ENCODE measurements around the gene ATP6V1E1.
"Not testable (repeated sequence)": the region's sequence is repeated elsewhere in the genome, so short reads cannot be mapped to it uniquely, and the experiment has no call there.

Gene ATP6V1E1

DNA sequence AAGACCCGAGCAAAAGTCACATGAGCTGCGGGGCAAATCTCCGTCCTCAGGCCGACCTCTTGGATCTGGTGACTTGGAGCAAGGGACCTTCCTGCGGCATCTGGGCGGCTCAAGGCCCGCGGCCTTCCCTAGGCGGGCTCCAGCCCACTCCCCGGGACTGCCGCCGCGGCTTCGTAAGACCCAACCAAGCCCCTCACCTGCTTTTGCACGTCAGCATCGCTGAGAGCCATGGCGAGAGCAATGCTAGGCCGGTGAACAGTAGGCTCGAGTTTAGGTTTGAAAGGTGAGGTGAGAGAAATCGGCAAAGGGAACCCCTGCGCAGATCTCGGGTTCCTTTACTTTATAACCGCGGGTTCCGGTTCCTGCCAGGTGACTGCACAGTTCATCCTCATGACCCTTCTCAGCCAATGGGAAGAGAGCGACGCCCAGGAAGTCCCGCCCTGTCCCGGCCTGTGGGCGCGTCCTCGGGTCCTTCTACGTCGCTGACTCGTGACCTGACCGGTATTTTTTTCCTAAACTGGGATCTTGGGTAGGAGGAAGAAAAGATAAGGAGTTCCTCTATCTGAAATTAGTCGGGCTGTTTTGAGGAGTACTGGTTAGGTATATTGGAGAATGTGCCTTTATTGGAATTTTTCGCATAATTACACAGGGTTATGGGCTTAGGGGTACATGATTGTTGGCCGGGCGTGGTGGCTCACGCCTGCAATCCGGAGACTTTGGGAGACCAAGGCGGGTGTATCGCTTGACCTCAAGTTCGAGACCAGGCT is at the start of gene ATP6V1E1:
Gene ATP6V1E1 (minus strand): TSS at position 344 of the 767 bp plus-strand sequence. CDS start 114 bp downstream, at position 230.
- DNase-seq, result peak; percentile 91

DNA sequence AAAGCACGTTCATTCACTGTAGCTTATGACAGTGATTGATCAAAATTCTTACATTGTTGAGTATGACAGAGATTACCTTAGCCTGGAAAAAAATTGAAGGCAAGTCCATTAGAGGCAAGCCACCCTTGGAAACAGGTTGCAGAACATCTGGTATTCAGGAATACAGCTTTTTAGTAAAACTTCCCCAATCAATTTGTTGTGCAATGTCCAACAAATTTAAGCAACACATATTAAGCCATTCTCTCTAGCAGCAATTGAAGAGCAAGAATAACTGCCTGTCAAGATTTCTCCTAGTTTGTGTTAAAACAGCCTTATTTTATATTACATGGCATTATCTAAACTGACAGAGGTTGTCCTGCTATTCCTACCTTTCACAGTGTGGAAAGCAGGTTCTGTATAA is 47.0 kb upstream of the ATP6V1E1 start:
- no peak for DNase-seq

- DNase-seq, result no peak
Observed at GRCh38 chr22:17674152-17674551, 45.6 kb upstream of the ATP6V1E1 start.

DNA sequence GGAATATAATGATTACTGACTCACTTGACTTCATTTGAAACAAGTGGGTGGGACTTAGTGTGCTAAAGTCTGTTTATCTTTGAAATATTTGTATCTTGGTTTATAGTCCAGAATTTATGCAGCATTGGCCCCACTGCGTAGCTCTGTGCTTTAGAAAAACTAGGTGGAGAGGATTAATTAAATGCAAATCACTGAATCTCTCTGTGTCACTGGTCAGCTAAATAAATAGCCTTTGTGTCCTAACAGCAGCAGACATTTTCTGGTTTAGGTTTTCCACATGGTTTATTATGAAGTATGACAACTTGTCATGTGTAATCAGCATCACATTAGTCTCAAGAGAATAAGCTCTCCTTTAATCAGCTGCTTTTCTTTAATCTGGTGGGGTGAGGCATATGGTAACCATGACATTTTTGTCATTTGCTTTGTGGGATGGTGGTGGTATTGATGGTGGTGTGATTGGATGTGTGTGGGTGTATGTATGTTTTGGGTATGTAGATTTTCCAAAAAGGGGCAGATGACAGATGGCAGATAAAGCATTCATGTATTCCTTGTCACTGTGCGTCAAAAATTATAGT is 44.0 kb upstream of the ATP6V1E1 start:
- DNase-seq, result no peak

DNA sequence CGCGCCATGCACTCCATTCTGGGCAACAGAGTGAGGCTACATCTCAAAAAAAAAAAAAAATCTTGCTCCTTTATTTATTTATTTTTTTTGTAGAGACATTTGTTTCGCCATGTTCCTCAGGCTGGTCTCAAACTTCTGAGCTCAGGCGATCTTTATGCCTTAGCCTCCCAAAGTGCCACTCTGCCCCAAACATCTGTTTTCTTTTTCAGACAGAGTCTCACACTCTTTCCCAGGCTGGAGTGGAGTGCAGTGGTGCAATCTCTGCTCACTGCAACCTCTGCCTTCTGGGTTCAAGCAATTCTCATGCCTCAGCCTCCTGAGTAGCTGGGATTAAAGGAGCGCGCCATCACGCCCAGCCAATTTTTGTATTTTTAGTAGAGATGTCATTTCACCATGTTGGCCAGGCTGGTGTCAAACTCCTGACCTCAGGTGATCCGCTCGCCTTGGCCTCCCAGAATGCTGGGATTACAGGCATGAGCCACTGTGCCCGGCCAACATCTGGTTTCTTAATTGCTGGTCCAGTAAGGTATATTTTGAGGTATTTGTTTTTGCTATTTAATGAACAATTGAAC is 43.1 kb upstream of the ATP6V1E1 start:
- DNase-seq, result not testable (repeated sequence)

DNA sequence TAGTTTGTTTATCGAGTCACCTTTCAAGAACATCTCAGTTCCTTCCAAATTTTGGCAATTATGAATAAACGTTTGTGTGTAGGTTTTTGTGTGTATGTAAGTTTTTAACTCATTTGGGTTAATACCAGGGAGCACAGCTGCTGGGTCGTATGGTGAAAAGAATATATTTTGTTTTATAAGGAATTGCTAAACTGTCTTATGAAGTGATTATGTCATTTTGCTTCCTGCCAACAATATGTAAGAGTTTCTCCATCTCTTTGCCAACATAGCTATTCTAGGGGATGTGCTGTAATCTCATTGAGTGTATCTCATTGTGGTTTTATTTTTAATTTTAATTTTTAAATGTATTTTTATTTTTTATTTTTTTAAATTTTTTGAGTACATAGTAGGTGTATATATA is 37.3 kb upstream of the ATP6V1E1 start:
- DNase-seq, result no peak

DNA sequence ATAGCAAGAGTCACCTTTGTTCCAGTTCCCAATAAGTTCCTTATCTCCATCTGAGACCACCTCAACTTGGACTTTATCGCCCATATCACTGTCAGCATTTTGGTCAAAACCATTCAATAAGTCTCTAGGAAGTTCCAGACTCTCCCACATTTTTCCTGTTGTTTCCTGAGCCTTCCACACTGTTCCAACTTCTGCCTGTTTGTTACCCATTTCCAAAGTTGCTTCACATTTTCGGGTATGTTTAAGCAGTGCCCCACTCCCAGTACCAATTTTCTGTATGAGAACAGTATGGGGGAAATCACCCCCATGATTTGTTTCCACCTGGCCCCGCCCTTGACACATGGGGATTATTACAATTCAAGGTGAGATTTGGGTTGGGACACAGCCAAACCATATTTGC is 36.7 kb upstream of the ATP6V1E1 start:
- DNase-seq, result no peak

- no peak for DNase-seq
Observed at GRCh38 chr22:17664414-17665055, 36.0 kb upstream of the ATP6V1E1 start.

DNA sequence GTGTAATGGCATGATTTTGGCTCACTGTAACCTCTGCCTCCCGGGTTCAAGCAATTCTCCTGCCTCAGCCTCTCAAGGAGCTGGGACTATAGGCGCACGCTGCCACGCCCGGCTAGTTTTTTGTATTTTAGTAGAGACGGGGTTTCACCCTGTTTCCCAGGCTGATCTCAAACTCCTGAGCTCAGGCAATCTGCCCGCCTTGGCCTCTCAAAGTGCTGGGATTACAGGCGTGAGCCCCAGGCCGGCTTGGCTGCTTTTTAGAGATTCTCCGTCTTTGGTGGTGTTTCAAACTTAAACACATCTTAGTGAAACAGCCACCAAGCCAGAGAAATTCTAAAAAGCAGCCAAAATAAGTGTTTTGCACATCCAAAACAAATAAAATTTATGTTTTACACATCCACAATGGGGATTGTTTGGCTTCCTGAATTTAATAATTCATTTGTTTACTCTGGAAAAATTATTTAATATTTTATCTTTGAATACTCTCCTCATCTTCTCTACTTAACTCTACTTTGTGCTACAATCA is 28.4 kb upstream of the ATP6V1E1 start:
- no peak for DNase-seq

DNA sequence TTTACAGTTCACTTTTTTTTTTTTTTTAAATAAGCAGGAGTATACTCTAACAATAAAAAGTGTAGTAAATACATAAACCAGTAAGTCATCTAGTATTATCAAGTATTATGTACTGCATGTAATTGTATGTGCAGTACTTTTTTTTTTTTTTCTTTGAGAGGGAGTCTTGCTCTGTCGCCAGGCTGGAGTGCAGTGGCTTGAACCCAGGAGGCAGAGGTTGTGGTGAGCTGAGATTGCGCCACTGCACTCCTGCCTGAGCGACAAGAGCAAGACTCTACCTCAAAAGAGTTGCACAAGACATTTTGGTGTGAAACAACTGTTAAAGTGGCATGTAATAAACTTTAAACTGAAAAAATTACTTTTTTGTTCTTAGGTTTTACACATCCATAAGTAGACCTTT is 26.7 kb upstream of the ATP6V1E1 start:
- no peak for DNase-seq

GRCh38 chr22:17648569-17648968 is 20.0 kb upstream of the ATP6V1E1 start:
- DNase-seq, result no peak

GRCh38 chr22:17647991-17648390 is 19.4 kb upstream of the ATP6V1E1 start:
- no peak for DNase-seq

- no peak for DNase-seq
Observed at GRCh38 chr22:17647452-17647851, 18.9 kb upstream of the ATP6V1E1 start.

GRCh38 chr22:17642357-17642756 is 13.8 kb upstream of the ATP6V1E1 start:
- not testable (repeated sequence) for DNase-seq

DNA sequence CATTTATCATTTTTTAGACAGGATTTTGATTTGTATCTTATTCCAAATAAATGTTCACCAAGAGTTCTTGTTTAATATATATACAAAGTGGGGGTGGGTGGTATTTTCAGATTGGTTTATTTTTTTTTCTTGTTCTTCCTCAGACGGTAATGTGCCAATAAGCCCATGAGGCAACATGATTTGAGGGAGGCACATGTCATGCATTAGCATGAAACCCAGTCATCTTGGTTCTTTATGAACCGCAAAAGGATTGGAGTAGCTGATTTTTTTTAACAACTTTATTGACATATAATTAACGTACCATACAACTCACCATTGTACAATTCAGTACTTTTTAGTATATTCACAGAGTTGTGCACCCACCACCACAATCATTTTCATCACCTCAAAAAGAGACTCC is 12.7 kb upstream of the ATP6V1E1 start:
- no peak for DNase-seq

DNA sequence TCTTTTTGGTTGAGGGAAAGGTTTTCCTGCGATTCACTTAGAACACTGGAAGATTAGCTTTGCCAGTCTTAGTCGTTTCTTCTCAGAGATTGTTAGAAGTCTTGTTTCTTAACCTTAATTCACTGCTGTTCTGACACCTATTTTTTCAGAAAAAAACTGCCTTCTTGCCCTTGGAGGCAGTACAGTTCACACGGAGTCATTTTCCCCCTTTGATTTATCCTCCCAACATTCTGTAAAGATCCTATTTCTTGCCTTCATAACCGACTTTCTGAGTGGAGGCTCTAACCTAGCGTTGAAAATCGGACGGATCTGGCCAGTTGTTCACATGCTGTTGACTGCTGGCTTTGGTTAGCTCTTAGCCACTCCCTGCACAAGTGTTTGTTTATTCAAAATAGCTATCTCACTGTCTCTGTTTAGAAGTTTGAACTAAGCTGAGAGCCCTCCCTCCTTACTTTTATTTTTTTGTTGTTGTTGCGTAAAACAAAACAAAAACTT is 10.7 kb upstream of the ATP6V1E1 start:
- DNase-seq, result no peak

DNA sequence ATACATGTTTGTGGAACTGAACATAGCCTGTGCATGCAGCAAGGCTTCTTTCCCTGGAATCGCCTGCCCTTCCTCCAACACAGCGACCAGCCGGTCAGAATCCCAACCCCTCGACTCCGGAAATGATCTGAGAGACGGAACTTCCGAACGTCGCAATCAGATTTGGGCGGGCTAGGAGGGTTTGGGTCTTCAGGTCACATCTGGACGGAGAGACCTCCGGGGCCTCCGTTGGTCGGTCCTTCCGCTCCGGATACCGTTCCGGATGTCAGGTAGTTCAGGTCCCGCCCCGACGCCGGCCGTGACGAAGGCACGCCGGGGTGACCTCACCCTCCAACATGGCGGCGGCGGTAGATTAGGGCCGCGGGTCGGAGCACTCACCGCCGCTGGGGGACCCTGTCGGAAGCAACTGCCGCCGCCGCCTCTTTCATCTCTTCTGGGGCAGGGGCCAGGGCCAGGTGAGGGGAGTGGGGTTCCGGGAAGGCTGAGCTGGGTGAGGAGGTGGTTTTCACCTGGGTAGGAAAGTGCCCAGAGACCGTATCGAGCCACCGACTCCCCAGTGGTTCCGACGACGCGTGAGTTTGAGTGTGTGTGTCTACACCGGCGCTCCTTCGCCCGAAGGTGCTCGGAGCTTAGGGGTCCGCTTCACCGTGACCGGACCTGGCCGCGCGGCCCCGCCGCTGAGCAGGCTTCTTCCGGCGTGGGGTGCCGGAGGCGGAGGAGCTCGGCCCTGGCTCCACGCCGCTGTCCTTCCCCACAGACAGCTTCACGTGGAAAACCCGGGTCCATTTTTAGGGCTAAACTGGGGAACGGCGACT is 10.1 kb upstream of the ATP6V1E1 start, which contains the start of gene BCL2L13:
Gene BCL2L13 (plus strand): TSS at position 326 of the 815 bp plus-strand sequence. CDS start 16,955 bp downstream, outside the sequence.
- DNase-seq, result peak; percentile 91

DNA sequence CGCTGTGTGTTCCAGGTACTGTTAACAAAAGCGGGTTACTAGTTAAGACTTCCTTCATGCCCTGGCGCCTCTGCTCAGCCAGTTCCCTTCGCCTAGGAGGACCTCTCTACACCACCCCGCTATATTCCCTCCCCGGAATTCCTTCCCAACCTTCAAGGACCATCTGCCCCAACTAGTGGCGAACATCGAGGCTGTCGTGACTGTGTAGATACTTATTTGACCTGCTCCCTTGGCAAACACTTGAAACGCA is 9.6 kb upstream of the ATP6V1E1 start:
- DNase-seq, result peak; percentile 67

GRCh38 chr22:17637490-17638181 is 9.1 kb upstream of the ATP6V1E1 start:
- no peak for DNase-seq

- DNase-seq, result not testable (repeated sequence)
Observed at GRCh38 chr22:17636850-17637249, 8.3 kb upstream of the ATP6V1E1 start.

- DNase-seq, result no peak
Observed at GRCh38 chr22:17634696-17635095, 6.1 kb upstream of the ATP6V1E1 start.

DNA sequence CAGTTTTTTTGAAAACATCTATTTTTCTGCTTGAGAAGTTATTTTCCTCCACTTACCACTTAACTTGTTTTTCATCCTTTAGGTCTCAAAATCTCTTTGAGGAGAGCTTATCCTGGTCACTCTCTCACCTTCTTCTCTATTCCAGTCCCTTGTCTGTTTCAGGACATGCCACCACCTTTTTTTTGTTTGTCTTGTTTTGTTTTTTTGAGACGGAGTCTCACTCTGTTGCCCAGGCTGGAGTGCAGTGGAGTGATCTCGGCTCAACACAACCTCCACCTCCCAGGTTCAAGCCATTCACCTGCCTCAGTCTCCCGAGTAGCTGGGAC is 5.4 kb upstream of the ATP6V1E1 start:
- DNase-seq, result no peak
